Lower leg skin (tissue), 4 donors: ENCODE results near the gene TGFBRAP1. TPM values are rescaled to one million over a fixed set of nuclear protein-coding genes. Genes with fewer than 3 reads are reported as not detected.

Experiments
- DNase-seq, 2 donors: peaks; one replicate each; pipeline ENCODE4 v3.0.0-alpha.2; 2019; ENCODE audit warnings: low spot score in 2 of 2
- H3K4me3 ChIP-seq: fragments of 200-600 bp; sonication (generic); 2 replicates; pipeline ENCODE4 v1.5.1; 2017; ENCODE audit warnings: mild to moderate bottlenecking, low read depth; ENCODE audit not compliant: poor library complexity, severe bottlenecking
- CTCF ChIP-seq, 3 donors: fragments of 450-650 bp; IDR thresholded peaks; one replicate each; pipeline ENCODE4 v1.5.1; 2016; ENCODE audit warnings: antibody characterized with exemption in 3 of 3, mild to moderate bottlenecking in 3 of 3, moderate library complexity in 2 of 3
- POLR2A ChIP-seq, 2 donors: fragments of 450-650 bp; IDR thresholded peaks; one replicate each; pipeline ENCODE4 v1.6.1; 2016 to 2017; ENCODE audit warnings: antibody characterized with exemption in 2 of 2, mild to moderate bottlenecking in 1 of 2, moderate library complexity in 1 of 2
- WGBS, 2 donors: methylation state at CpG; one replicate each; pipeline ENCODE4 v1.1.5; 2018; 5-methylcytosine and 5-hydroxymethylcytosine counted together
- intact Hi-C: fragments of 100-400 bp; cut with DNase I; formaldehyde crosslinking; loops from one replicate; pipeline ENCODE4 v1.15.0; 2023; ENCODE audit warnings: low total_unique reads
- total RNA-seq, 4 donors: library from RNA; depleted of rRNA; stranded (reverse); fragments of >200 nt; gene quantifications; one replicate each; pipeline ENCODE4 v1.1.0, GENCODE V29; 2016

TGFBRAP1 gene
- total RNA-seq, 4 donors from 2014 or later: 30.2 to 35.2 (median 34.4) TPM

GRCh38 chr2:105317937-105318336, 11.6 kb downstream of the TGFBRAP1 start:
- WGBS, 2 donors: 92 to 94% methylated on average over 3 of the region's 3 CpGs
- DNase-seq: no peak
- TF ChIP-seq CTCF (IDR thresholded peaks at IDR 0.05): no peak
- no peak for TF ChIP-seq POLR2A (IDR thresholded peaks at IDR 0.05)
- intact Hi-C loops: no loop called here
- H3K4me3 ChIP-seq: no peak overlapping the region

- WGBS, 2 donors: 87 to 90% methylated on average over 3 of the region's 3 CpGs
- H3K4me3 ChIP-seq: no peak overlapping the region
- no peak for TF ChIP-seq POLR2A (IDR thresholded peaks at IDR 0.05)
- no peak for TF ChIP-seq CTCF (IDR thresholded peaks at IDR 0.05)
- intact Hi-C loops: no loop called here
- no peak for DNase-seq
Measured at GRCh38 chr2:105315314-105315713, 14.2 kb downstream of the TGFBRAP1 start.

GRCh38 chr2:105313877-105314276, 15.7 kb downstream of the TGFBRAP1 start:
- DNase-seq: no peak
- no peak for TF ChIP-seq CTCF (IDR thresholded peaks at IDR 0.05)
- TF ChIP-seq POLR2A (IDR thresholded peaks at IDR 0.05): no peak
- intact Hi-C loops: no loop called here
- H3K4me3 ChIP-seq: no peak overlapping the region

GRCh38 chr2:105309147-105309545, 20.4 kb downstream of the TGFBRAP1 start:
- H3K4me3 ChIP-seq: no peak overlapping the region
- no peak for DNase-seq
- intact Hi-C loops: no loop called here
- 84 to 85% methylated on average over 4 of the region's 4 CpGs for WGBS, 2 donors
- TF ChIP-seq POLR2A (IDR thresholded peaks at IDR 0.05) (no peak), CTCF (IDR thresholded peaks at IDR 0.05) (no peak)

- 92 to 93% methylated on average over 15 of the region's 15 CpGs for WGBS, 2 donors
- TF ChIP-seq POLR2A (IDR thresholded peaks at IDR 0.05) (no peak), CTCF (IDR thresholded peaks at IDR 0.05) (no peak)
- intact Hi-C loops: no loop called here
- H3K4me3 ChIP-seq: no peak overlapping the region
- no peak for DNase-seq
Measured at GRCh38 chr2:105308382-105309146, 21.0 kb downstream of the TGFBRAP1 start.

GRCh38 chr2:105307962-105308361, 21.6 kb downstream of the TGFBRAP1 start:
- intact Hi-C loops: no loop called here
- DNase-seq: no peak
- no peak overlapping the region for H3K4me3 ChIP-seq
- TF ChIP-seq POLR2A (IDR thresholded peaks at IDR 0.05) (no peak), CTCF (IDR thresholded peaks at IDR 0.05) (no peak)
- WGBS, 2 donors: 92 to 93% methylated on average over 17 of the region's 17 CpGs
